ENCODE results near the gene PRR20G.

- TF ChIP-seq EZH2 (IDR thresholded peaks at IDR 0.05; ENCODE audit: borderline replicate concordance, low read depth, low read length, severe bottlenecking): no peak
- TF ChIP-seq, protein P1, sequence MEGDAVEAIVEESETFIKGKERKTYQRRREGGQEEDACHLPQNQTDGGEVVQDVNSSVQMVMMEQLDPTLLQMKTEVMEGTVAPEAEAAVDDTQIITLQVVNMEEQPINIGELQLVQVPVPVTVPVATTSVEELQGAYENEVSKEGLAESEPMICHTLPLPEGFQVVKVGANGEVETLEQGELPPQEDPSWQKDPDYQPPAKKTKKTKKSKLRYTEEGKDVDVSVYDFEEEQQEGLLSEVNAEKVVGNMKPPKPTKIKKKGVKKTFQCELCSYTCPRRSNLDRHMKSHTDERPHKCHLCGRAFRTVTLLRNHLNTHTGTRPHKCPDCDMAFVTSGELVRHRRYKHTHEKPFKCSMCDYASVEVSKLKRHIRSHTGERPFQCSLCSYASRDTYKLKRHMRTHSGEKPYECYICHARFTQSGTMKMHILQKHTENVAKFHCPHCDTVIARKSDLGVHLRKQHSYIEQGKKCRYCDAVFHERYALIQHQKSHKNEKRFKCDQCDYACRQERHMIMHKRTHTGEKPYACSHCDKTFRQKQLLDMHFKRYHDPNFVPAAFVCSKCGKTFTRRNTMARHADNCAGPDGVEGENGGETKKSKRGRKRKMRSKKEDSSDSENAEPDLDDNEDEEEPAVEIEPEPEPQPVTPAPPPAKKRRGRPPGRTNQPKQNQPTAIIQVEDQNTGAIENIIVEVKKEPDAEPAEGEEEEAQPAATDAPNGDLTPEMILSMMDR (IDR thresholded peaks at IDR 0.05; ENCODE audit: borderline replicate concordance, extremely low read depth, low read length, poor library complexity, severe bottlenecking): no peak
Measured at GRCh38 chr3:127326341-127326740, 38.5 kb upstream of the PRR20G start.
